ENCODE measurements around the gene RFX7. TPM values are rescaled to one million over a fixed set of nuclear protein-coding genes. Genes with fewer than 3 reads are reported as not detected.

The RFX7 gene
- total RNA-seq, 6 experiments from 2014 or later = 4.5 to 7.1 (median 5.8) TPM

DNA sequence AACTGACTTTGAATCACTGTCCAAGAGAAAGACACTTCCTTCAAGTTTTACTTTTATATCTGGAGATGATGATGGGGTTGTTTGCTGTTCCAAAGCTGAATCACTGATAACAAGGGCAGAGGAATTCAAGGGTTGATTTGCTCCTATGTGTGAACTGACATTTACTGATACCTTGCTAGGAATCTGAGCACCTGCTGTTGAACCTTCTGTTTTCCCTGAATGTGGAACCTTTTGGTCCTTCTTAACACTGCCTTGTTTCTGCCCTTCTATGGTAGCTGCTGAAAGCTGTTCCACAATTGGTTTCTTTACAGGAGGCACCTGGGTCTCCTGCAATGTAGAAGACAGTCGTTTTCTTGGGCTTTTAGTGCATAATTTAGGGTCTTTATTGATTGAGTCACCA is 148.3 kb downstream of the RFX7 start:
- ATAC-seq (no peak), DNase-seq (no peak)
- Histone ChIP-seq H3K36me3 (peaks cover 0 to 46% (median 5%) of the 10 kb centered on the region in 4 donors), H3K4me3 (no peak overlapping the region), H3K27ac (no peak overlapping the region), H3K9me3 (no peaks in the 10 kb centered on the region), H3K27me3 (no peaks in the 10 kb centered on the region), H3K4me1 (no peaks in the 10 kb centered on the region)
- no peak for TF ChIP-seq POLR2A (IDR thresholded peaks at IDR 0.05)
- TF ChIP-seq, protein P1, sequence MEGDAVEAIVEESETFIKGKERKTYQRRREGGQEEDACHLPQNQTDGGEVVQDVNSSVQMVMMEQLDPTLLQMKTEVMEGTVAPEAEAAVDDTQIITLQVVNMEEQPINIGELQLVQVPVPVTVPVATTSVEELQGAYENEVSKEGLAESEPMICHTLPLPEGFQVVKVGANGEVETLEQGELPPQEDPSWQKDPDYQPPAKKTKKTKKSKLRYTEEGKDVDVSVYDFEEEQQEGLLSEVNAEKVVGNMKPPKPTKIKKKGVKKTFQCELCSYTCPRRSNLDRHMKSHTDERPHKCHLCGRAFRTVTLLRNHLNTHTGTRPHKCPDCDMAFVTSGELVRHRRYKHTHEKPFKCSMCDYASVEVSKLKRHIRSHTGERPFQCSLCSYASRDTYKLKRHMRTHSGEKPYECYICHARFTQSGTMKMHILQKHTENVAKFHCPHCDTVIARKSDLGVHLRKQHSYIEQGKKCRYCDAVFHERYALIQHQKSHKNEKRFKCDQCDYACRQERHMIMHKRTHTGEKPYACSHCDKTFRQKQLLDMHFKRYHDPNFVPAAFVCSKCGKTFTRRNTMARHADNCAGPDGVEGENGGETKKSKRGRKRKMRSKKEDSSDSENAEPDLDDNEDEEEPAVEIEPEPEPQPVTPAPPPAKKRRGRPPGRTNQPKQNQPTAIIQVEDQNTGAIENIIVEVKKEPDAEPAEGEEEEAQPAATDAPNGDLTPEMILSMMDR (IDR thresholded peaks at IDR 0.05) = no peak
- 29% methylated on average over 1 of the region's 1 CpG for WGBS (ENCODE audit: insufficient coverage, low coverage, low lambda C conversion rate, missing lambda C conversion rate)
- intact Hi-C loops (cut with DNase I) = no loop called here

DNA sequence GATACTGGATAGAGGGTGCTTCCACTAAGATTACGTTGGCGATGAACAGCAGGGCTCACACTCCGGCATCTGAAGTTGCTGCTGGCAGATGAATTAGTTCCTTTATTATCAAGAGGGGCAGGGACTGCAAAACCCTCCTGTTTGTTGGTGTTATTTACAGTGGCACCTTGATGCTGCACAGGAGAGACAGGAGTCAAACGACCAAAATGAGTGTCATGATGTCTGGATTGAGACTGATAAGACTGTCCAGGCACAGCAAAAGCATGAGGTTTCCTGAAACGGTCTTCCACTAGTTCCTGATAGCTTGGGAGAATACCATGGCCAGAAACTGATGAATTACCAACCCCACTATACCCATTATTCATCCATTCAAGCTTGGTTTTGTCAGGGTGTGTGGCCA is 149.5 kb downstream of the RFX7 start:
- ATAC-seq = no peak
- H3K9me3 ChIP-seq = no peaks in the 10 kb centered on the region
- H3K27ac ChIP-seq = no peak overlapping the region
- no peaks in the 10 kb centered on the region for H3K27me3 ChIP-seq
- TF ChIP-seq, protein P1 (IDR thresholded peaks at IDR 0.05) = no peak
- no peak for TF ChIP-seq POLR2A (IDR thresholded peaks at IDR 0.05)
- no peak for DNase-seq
- peaks cover 0 to 44% (median 5%) of the 10 kb centered on the region in 4 donors for H3K36me3 ChIP-seq
- 100% methylated on average over 3 of the region's 5 CpGs for WGBS (ENCODE audit: insufficient coverage, low coverage, low lambda C conversion rate, missing lambda C conversion rate)
- no peaks in the 10 kb centered on the region for H3K4me1 ChIP-seq
- intact Hi-C loops (cut with DNase I) = no loop called here
- H3K4me3 ChIP-seq = no peak overlapping the region

DNA sequence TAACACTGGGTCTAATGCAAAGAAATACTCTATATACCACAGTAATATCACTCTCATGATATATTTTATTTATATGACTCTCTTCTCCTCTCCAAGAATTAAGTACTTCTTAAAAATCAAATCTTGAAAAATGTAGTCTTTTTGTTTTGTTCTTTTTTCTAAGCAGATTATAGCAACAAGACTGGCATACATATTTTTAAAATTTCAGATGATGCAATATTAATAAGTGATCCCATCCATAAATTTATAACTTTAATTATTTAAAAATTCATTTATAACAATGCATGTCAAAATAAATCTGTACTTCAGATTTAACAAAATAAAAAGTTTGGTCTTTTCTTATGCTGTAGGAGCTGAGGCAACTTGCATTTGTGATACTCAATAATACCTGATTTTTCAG is 155.3 kb downstream of the RFX7 start:
- H3K4me1 ChIP-seq = no peaks in the 10 kb centered on the region
- no peaks in the 10 kb centered on the region for H3K9me3 ChIP-seq
- peaks cover 0 to 2% (median 0%) of the 10 kb centered on the region in 4 donors for H3K36me3 ChIP-seq
- no peaks in the 10 kb centered on the region for H3K27me3 ChIP-seq
- no peak for ATAC-seq
- no peak overlapping the region for H3K4me3 ChIP-seq
- intact Hi-C loops (cut with DNase I) = no loop called here
- no peak for TF ChIP-seq POLR2A (IDR thresholded peaks at IDR 0.05)
- TF ChIP-seq, protein P1 (IDR thresholded peaks at IDR 0.05) = no peak
- DNase-seq = no peak
- H3K27ac ChIP-seq = no peak overlapping the region

DNA sequence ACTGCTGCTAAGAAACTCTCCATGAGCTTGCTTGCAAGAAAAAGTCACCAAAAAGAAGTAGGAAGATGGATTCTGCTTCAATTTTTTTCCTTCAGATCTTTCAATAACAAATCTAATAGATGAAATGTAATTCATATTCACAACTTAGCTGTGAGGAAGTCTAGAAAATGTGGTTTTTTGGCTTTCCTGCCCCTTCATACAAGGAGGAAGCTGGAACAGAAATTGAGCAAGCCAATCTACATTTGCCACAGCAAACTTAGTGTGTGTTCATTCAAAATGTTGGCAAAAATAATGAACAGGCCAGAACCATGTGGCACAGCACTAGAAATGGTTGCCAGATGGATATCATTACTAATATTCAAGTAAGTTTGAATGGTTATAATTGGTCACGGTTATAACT is 157.1 kb downstream of the RFX7 start:
- Histone ChIP-seq H3K9me3 (no peaks in the 10 kb centered on the region), H3K4me3 (no peak overlapping the region), H3K4me1 (no peaks in the 10 kb centered on the region), H3K27me3 (no peaks in the 10 kb centered on the region), H3K36me3 (no peaks in the 10 kb centered on the region), H3K27ac (no peak overlapping the region)
- intact Hi-C loops (cut with DNase I) = no loop called here
- TF ChIP-seq, protein P1 (IDR thresholded peaks at IDR 0.05) = no peak
- no peak for TF ChIP-seq POLR2A (IDR thresholded peaks at IDR 0.05)
- 100% methylated on average over 1 of the region's 1 CpG for WGBS (ENCODE audit: insufficient coverage, low coverage, low lambda C conversion rate, missing lambda C conversion rate)
- ATAC-seq = no peak
- DNase-seq = no peak

DNA sequence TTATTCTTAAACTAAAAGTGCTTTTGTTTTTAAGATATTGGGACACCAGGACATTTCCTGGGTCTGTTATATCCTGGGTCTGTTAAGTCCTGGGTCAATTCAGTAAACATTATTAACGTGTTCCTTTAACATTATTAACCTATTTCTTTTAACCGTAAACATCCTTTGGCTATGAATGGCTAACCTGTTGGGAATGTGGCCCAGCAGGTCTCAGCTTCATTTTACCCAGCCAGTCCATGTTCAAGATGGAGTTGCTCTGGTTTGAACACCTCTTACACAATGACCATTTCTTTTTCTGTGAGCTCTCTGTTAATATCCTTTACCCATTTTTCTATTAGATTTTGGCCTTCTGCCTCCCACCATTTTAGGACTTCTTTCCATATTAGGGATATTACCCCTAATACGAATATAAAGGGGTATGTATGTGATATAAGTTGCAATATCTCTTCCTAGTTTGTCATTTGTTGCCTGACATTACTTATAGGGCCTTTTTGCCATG is 161.4 kb downstream of the RFX7 start:
- TF ChIP-seq POLR2A (IDR thresholded peaks at IDR 0.05) = no peak
- TF ChIP-seq, protein P1 (IDR thresholded peaks at IDR 0.05) = no peak
- Histone ChIP-seq H3K4me3 (no peak overlapping the region), H3K9me3 (no peaks in the 10 kb centered on the region), H3K27me3 (no peaks in the 10 kb centered on the region), H3K27ac (no peak overlapping the region), H3K36me3 (no peaks in the 10 kb centered on the region), H3K4me1 (no peaks in the 10 kb centered on the region)
- DNase-seq (no peak), ATAC-seq (no peak)
- intact Hi-C loops (cut with DNase I) = no loop called here
- WGBS (ENCODE audit: insufficient coverage, low coverage, low lambda C conversion rate, missing lambda C conversion rate) = 42% methylated on average over 3 of the region's 3 CpGs
